Karpas-422 (cell line): ENCODE measurements around the gene PGD. TPM values are rescaled to one million over a fixed set of nuclear protein-coding genes. Genes with fewer than 3 reads are reported as not detected.

Experiments used
- DNase-seq: peaks from one replicate; pipeline ENCODE4 v3.0.0-alpha.2; 2015
- H2AFZ ChIP-seq: fragments of 200-600 bp; sonication (generic); 2 replicates; pipeline ENCODE4 v1.6.1; 2014; ENCODE audit warnings: antibody characterized with exemption, low read length, mixed read lengths
- H3K27ac ChIP-seq: fragments of 200-600 bp; sonication (generic); 2 replicates; pipeline ENCODE4 v1.5.1; 2014; ENCODE audit warnings: mild to moderate bottlenecking, low read length, moderate library complexity
- H3K27me3 ChIP-seq: fragments of 200-600 bp; sonication (generic); 2 replicates; pipeline ENCODE4 v1.6.1; 2014; ENCODE audit warnings: low read length, mixed read lengths
- H3K36me3 ChIP-seq: fragments of 200-600 bp; sonication (generic); 2 replicates; pipeline ENCODE4 v1.6.1; 2014; ENCODE audit warnings: low read length, mixed read lengths; ENCODE audit not compliant: insufficient read depth
- H3K4me1 ChIP-seq: fragments of 200-600 bp; sonication (generic); 2 replicates; pipeline ENCODE4 v1.6.1; 2014; ENCODE audit warnings: mild to moderate bottlenecking, low read length, mixed read lengths
- H3K4me2 ChIP-seq: fragments of 200-600 bp; sonication (generic); 2 replicates; pipeline ENCODE4 v1.6.1; 2014; ENCODE audit warnings: low read length, low read depth, mild to moderate bottlenecking; ENCODE audit not compliant: poor library complexity, severe bottlenecking
- H3K4me3 ChIP-seq: fragments of 200-600 bp; sonication (generic); 2 replicates; pipeline ENCODE4 v1.5.1; 2014; ENCODE audit warnings: mild to moderate bottlenecking, antibody characterized with exemption, low read length, mixed read lengths
- H3K79me2 ChIP-seq: fragments of 200-600 bp; sonication (generic); 2 replicates; pipeline ENCODE4 v1.6.1; 2014; ENCODE audit warnings: mild to moderate bottlenecking, low read length, mixed read lengths
- H3K9ac ChIP-seq: fragments of 200-600 bp; sonication (generic); 2 replicates; pipeline ENCODE4 v1.6.0; 2014; ENCODE audit warnings: low read length
- H3K9me2 ChIP-seq: fragments of 200-600 bp; sonication (generic), shearing (Covaris generic); replicated peaks from 2 replicates; pipeline ENCODE4 v1.6.0; 2014; ENCODE audit warnings: mild to moderate bottlenecking, low read length, moderate library complexity; ENCODE audit not compliant: insufficient read depth
- H3K9me3 ChIP-seq: fragments of 300-700, 200-600 bp; sonication (generic); 2 replicates; pipeline ENCODE4 v1.6.1; 2014; ENCODE audit warnings: low read length, mixed read lengths
- H4K20me1 ChIP-seq: fragments of 200-600 bp; sonication (generic); 2 replicates; pipeline ENCODE4 v1.6.1; 2014; ENCODE audit warnings: mild to moderate bottlenecking, antibody characterized with exemption, low read length, low read depth; ENCODE audit not compliant: insufficient read depth
- total RNA-seq: library from RNA; depleted of rRNA; stranded (reverse); fragments of >200 nt; shearing (Covaris generic); gene quantifications from 2 replicates; pipeline ENCODE4 v1.2.3, GENCODE V29; 2014; ENCODE audit warnings: low replicate concordance

Gene PGD
- total RNA-seq, 1 experiment from 2014 or later = 65.3 TPM

DNA sequence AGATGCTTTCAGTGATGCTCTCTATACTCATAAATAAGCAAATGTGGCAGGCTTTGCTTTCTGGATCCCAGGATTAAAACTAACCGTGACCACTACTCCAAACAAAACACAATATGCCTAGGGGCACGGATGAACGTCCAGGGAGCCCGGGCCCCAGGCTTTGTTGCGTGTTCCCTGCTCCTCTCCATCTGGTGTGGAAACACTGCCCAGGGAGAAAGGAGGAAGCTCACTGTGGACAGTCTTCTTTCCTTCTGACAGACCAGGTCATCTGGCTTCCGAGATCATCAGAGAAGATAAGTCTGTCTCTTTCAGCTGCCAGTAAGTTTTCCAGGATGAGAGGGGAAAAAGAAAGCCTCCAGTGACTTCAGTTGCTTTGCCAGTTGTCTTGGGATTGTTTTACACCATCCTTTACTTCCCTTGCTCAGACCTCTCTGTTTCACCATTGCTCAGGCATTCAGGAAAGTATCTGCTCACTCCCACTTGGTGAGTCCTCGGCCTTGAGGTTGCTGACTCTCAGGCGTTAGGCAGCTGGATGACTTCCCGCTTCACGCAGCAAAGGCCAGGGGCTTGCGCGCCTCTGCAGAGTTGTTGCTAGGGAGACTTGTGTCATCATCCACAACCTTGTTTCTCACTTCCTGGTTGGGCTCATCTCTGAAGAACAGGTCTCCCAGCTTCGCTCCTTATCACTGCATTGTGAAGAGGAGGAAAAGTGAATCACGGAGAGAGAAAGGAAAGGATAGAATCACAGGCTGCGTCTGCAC lies 20.6 kb upstream of the PGD start:
- Histone ChIP-seq H3K36me3 (no peaks in the 10 kb centered on the region), H3K4me3 (no peak overlapping the region), H3K27me3 (no peaks in the 10 kb centered on the region), H3K9me3 (no peaks in the 10 kb centered on the region), H3K27ac (no peak overlapping the region), H3K4me2 (no peak overlapping the region), H4K20me1 (no peaks in the 10 kb centered on the region), H3K9ac (0 out of 2 replicates have a peak overlapping the region, but pooled peaks have one; percentile 30), H2AFZ (peak overlapping the region; percentile 51; the same call in 1 of the 2 replicates), H3K79me2 (no peaks in the 10 kb centered on the region), H3K9me2 (no peaks in the 10 kb centered on the region), H3K4me1 (peaks cover 5% of the 10 kb centered on the region; the same call in 1 of the 2 replicates)
- DNase-seq = peak; percentile 53

GRCh38 chr1:10379101-10379620 lies 19.7 kb upstream of the PGD start:
- Histone ChIP-seq H3K4me2 (no peak overlapping the region), H3K4me1 (peaks cover 5% of the 10 kb centered on the region; the same call in 1 of the 2 replicates), H3K36me3 (no peaks in the 10 kb centered on the region), H3K4me3 (no peak overlapping the region), H3K27ac (no peak overlapping the region), H3K9ac (no peak overlapping the region), H3K27me3 (no peaks in the 10 kb centered on the region), H4K20me1 (no peaks in the 10 kb centered on the region), H2AFZ (no peak overlapping the region), H3K79me2 (no peaks in the 10 kb centered on the region), H3K9me3 (no peaks in the 10 kb centered on the region), H3K9me2 (no peaks in the 10 kb centered on the region)
- DNase-seq = peak; percentile 31

- no peaks in the 10 kb centered on the region for H3K9me2 ChIP-seq
- H3K27ac ChIP-seq = no peak overlapping the region
- H3K4me2 ChIP-seq = no peak overlapping the region
- H3K9ac ChIP-seq = no peak overlapping the region
- no peak overlapping the region for H2AFZ ChIP-seq
- no peaks in the 10 kb centered on the region for H3K79me2 ChIP-seq
- peaks cover 5% of the 10 kb centered on the region; the same call in 1 of the 2 replicates for H3K4me1 ChIP-seq
- DNase-seq = no peak
- no peaks in the 10 kb centered on the region for H3K36me3 ChIP-seq
- no peaks in the 10 kb centered on the region for H3K27me3 ChIP-seq
- H4K20me1 ChIP-seq = no peaks in the 10 kb centered on the region
- H3K4me3 ChIP-seq = no peak overlapping the region
- no peaks in the 10 kb centered on the region for H3K9me3 ChIP-seq
These were observed 19.2 kb upstream of the PGD start for GRCh38 chr1:10379676-10380075.

DNA sequence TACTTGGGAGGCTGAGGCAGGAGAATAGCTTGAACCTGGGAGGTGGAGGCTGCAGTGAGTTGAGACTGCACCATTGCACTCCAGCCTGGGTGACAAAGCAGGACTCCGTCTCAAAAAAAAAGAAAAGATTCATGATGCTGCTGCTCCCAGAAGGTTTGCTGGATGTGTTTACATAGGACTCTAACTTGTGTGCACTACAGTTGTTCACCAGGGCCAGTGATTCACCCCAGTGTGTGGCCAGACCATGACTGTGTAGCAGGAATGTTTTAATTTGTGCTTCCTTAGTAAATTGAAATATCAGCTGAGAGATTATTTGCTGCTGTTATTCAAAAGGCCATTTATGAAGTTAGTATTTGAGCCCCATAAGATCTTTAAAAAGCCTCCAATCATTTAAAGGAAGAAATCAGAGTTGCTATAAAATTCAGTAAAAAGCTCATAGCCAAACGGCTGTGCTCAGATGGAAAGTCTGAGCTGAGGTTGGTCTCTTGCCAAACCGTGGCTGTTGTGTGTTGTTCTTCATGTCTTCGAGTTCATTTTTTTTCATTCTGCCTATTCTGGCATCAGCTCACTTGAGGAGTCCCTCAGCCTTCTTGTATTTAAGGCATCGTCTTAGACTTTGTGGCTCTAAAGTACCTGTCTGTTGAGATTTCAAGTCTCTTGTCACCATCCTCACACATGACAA lies 18.1 kb upstream of the PGD start:
- H3K27me3 ChIP-seq = no peaks in the 10 kb centered on the region
- DNase-seq = no peak
- H3K4me2 ChIP-seq = no peak overlapping the region
- no peaks in the 10 kb centered on the region for H3K9me3 ChIP-seq
- no peak overlapping the region for H2AFZ ChIP-seq
- H3K4me1 ChIP-seq = peaks cover 5% of the 10 kb centered on the region; the same call in 1 of the 2 replicates
- H3K9ac ChIP-seq = no peak overlapping the region
- H3K27ac ChIP-seq = no peak overlapping the region
- no peaks in the 10 kb centered on the region for H3K79me2 ChIP-seq
- H3K4me3 ChIP-seq = no peak overlapping the region
- H3K9me2 ChIP-seq = no peaks in the 10 kb centered on the region
- H3K36me3 ChIP-seq = no peaks in the 10 kb centered on the region
- H4K20me1 ChIP-seq = no peaks in the 10 kb centered on the region

- Histone ChIP-seq H3K4me2 (no peak overlapping the region), H3K9me3 (no peaks in the 10 kb centered on the region), H3K36me3 (no peaks in the 10 kb centered on the region), H3K27ac (no peak overlapping the region), H3K4me3 (no peak overlapping the region), H3K9me2 (no peaks in the 10 kb centered on the region), H3K4me1 (peaks cover 15% of the 10 kb centered on the region), H3K79me2 (no peaks in the 10 kb centered on the region), H3K9ac (no peak overlapping the region), H4K20me1 (no peaks in the 10 kb centered on the region), H2AFZ (no peak overlapping the region), H3K27me3 (no peaks in the 10 kb centered on the region)
- DNase-seq = peak; percentile 20
These were observed 15.2 kb upstream of the PGD start for GRCh38 chr1:10383630-10384029.

DNA sequence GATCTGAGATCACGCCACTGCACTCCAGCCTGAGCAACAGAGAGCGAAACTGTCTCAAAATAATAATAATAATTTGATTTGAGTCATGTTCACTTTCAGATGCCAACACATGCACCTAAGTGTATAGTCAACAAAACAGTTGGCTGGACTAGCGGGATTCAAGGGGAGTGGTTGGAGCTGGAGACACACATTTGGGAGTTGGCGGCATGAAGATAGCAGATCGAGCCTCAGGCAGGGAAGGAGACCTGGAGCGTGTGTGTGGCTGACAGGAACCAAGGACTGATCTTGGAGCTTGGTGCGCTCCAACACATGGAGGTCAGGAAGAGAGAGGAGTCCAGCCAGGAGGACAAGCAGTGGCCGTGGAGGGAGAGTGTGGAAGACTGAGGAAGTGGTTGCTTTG lies 14.6 kb upstream of the PGD start:
- H4K20me1 ChIP-seq = no peaks in the 10 kb centered on the region
- H3K9me3 ChIP-seq = no peaks in the 10 kb centered on the region
- DNase-seq = no peak
- H3K36me3 ChIP-seq = no peaks in the 10 kb centered on the region
- no peak overlapping the region for H2AFZ ChIP-seq
- H3K4me3 ChIP-seq = no peak overlapping the region
- no peaks in the 10 kb centered on the region for H3K27me3 ChIP-seq
- H3K9me2 ChIP-seq = no peaks in the 10 kb centered on the region
- no peak overlapping the region for H3K4me2 ChIP-seq
- no peak overlapping the region for H3K27ac ChIP-seq
- peaks cover 20% of the 10 kb centered on the region for H3K4me1 ChIP-seq
- no peak overlapping the region for H3K9ac ChIP-seq
- H3K79me2 ChIP-seq = no peaks in the 10 kb centered on the region

- no peaks in the 10 kb centered on the region for H3K79me2 ChIP-seq
- no peaks in the 10 kb centered on the region for H3K9me3 ChIP-seq
- no peaks in the 10 kb centered on the region for H3K36me3 ChIP-seq
- H4K20me1 ChIP-seq = no peaks in the 10 kb centered on the region
- H3K4me1 ChIP-seq = peaks cover 21% of the 10 kb centered on the region
- no peak overlapping the region for H3K4me3 ChIP-seq
- no peak for DNase-seq
- no peaks in the 10 kb centered on the region for H3K9me2 ChIP-seq
- H2AFZ ChIP-seq = peak overlapping the region; percentile 64
- H3K4me2 ChIP-seq = peak overlapping the region; percentile 63
- no peaks in the 10 kb centered on the region for H3K27me3 ChIP-seq
- peak overlapping the region; percentile 38 for H3K9ac ChIP-seq
- peak overlapping the region; percentile 67; the same call in 1 of the 2 replicates for H3K27ac ChIP-seq
These were observed 11.8 kb upstream of the PGD start for GRCh38 chr1:10386761-10387676.
